HG03139 (cell line): ENCODE results near the gene CGNL1.

ENCODE experiments used
- ATAC-seq: cut with Tn5 transposase; IDR thresholded peaks from one replicate; pipeline ENCODE4 v1.9.1; 2021; ENCODE audit not compliant: unreplicated experiment

CGNL1 gene

DNA sequence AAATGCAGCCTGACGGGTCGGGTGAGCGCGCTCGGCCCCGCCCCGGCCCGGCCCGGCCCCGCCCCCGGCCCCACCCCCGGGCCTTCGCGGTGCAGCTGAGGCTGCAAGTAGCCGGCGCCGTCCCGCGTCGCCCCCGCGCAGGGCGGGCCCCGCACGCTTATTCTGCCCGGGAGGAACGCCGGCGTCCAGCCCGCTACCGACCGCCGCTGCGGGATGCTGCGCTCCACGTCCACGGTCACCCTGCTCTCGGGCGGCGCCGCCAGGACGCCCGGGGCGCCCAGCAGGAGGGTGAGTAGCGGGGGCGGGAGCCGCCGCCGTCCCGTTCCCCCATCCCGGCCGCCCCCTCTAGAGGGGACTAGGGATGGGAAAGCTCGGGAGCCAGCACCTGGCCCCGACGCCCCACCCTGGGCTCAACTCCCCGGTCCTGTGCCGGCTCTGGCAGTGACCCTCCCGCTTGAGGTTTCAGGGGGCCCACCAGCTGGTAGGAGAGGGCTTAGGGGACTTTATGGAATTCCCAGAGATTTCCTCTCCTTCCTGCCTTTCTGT lies 215.6 kb downstream of the CGNL1 start, which contains the start of gene MYZAP:
MYZAP (plus strand) TSS at position 83 of the 546 bp plus-strand sequence; CDS start at position 214, 131 bp downstream.
- no peak for ATAC-seq

DNA sequence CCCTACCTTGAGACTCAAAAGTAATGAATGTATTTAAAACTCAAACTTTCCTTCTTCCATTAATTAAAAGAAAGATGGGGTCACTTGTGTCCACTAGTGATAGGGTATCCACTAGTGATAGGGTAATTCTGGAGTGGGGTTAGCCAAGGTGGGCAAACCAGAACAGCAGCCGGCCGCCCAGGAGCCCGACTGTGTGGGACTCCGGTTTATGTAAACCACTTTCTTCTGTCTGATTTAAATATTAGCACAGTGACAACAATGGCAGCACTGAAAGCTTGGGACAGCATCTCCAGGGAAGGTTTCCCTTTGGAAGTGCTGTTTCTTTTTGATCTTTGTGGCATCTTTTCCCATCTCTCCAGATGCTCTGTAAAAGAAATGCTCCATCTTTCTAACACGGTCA lies 216.1 kb downstream of the CGNL1 start:
- ATAC-seq, result no peak

GRCh38 chr15:57592836-57593420 lies 216.6 kb downstream of the CGNL1 start:
- ATAC-seq, result no peak

DNA sequence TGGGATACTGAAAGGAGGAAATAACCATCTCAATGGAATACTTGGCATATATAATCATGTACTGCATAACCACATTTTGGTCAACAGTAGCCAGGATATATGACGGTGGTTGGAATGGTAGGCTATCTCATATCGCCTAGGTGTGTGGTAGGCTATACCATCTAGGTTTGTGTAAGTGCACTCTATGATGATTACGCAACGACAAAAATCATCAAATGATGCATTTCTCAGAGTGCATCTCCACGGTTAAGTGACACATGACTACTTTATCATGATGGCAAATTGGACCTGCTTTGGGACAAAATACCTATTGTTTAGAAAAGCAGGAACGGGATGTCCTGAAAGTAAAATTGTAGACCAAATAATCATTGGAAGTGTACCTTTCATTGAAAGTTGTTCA lies 218.2 kb downstream of the CGNL1 start:
- ATAC-seq, result no peak

- ATAC-seq, result no peak
Measured at GRCh38 chr15:57595011-57595866, 218.9 kb downstream of the CGNL1 start.

DNA sequence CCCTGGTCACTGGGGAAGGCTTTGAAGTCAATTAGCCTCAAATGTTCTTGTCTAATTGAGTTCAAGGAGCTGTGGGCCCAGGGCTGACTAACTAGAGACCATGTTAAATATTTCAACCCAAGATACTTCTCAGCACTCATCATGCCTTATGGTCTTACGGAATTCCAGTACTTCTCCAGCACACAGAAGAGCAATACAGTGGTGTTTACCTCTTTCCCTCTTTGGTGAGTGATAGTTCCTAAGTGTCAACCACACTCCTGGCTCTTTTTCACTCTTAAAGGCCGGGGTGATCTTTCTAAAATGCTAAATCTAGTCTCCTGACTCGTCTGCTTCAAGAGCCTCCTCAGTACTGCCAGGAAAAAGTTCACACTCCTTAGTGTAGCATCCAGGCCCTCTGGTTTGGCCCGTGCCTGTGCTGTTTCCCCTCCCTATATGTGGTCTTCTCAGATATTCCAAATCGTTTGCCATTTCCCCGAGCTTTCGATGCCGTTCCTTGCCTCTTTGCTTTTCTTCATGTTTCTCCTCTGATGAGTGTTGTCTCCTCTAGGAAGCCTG lies 220.1 kb downstream of the CGNL1 start:
- no peak for ATAC-seq

DNA sequence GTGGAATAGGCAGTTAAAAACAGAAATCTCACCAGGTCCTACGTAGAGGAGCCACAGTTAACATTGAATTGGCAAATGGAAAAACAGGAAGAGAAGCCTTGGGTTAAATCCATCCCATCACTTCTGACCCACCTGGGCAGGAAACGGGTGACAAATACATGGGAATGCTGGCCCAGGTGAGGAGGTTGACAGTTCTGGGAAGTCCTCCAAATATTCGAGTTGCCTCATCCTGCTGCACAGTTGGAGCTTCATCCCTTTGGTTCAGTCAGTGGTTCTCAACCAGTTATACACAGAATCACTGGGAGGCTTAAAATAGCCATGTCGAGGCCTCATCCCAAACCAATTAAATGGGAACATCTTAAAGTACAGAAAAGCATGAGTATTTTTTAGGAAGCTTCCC lies 220.7 kb downstream of the CGNL1 start:
- ATAC-seq, result no peak

DNA sequence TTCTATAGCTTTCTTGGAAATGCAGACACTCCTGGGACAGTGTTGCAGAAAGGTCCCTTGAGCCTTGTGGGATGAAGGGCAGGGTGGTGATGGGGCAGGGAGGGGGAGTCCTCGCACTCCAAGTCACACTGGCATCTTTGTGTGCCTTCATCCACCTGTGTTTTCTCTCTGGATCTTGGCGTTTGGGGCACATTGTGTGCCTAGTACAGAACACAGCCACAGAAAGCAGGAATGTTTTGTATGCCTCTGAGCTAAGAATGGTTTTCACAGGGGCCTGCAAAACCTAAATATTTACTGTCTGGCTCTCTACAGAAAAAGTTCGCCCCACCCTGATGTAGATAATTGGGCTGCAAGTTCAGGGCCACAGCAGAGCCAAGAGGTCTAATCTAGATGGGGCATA lies 221.1 kb downstream of the CGNL1 start:
- ATAC-seq, result no peak

GRCh38 chr15:57598346-57598745 lies 222.0 kb downstream of the CGNL1 start:
- ATAC-seq, result no peak

- no peak for ATAC-seq
Measured at GRCh38 chr15:57599296-57599810, 223.0 kb downstream of the CGNL1 start.

DNA sequence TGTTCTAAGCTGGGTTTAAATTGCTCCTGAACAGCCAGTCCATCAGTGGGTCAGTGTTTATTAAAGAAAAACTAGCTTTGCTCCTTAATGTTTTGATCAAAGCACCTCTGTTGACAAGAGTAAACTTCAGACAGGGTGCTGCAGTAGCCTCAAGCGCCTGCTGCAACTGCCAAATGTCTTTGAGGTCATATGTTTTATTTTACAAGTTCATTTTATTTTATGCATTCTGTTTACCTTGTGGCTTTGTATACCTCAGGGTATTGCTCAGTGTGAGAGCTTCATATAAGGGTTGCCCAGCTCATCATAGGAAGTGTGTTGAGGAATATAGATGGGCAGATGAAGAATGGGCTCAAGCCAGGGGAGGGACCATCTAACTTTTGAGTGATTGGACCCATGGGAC lies 223.9 kb downstream of the CGNL1 start:
- no peak for ATAC-seq
